Liver (tissue), 3 donors: Measurements from ENCODE around the gene ZCCHC17.
"Not testable (repeated sequence)": the region's sequence is repeated elsewhere in the genome, so short reads cannot be mapped to it uniquely, and the experiment has no call there.

ENCODE experiments used
- ATF3 ChIP-seq: IDR thresholded peaks from 2 replicates; pipeline ENCODE4 v1.6.1; 2016; ENCODE audit warnings: antibody characterized with exemption
- CTCF ChIP-seq: fragments of 150-350 bp; IDR thresholded peaks from 2 replicates; pipeline ENCODE4 v1.5.1; 2017; ENCODE audit warnings: improper control_type of control experiment, low read depth, low read length; ENCODE audit not compliant: missing input control
- FOXA1 ChIP-seq: IDR thresholded peaks from 2 replicates; pipeline ENCODE4 v1.6.1; 2016; ENCODE audit warnings: antibody characterized with exemption
- MAX ChIP-seq: IDR thresholded peaks from 2 replicates; pipeline ENCODE4 v1.6.1; 2016; ENCODE audit warnings: antibody characterized with exemption
- NR2F2 ChIP-seq: IDR thresholded peaks from 2 replicates; pipeline ENCODE4 v1.6.1; 2016; ENCODE audit warnings: antibody characterized with exemption
- RAD21 ChIP-seq, 2 donors: IDR thresholded peaks; 2 replicates each; pipeline ENCODE4 v1.6.1; 2016; ENCODE audit warnings: antibody characterized with exemption in 2 of 2, mild to moderate bottlenecking in 2 of 2
- RXRA ChIP-seq, 2 donors: IDR thresholded peaks; 2 replicates each; pipeline ENCODE4 v1.6.1; 2017 to 2018; ENCODE audit warnings: antibody characterized with exemption in 2 of 2, mild to moderate bottlenecking in 1 of 2
- YY1 ChIP-seq: IDR thresholded peaks from 2 replicates; pipeline ENCODE4 v1.6.1; 2016; ENCODE audit warnings: antibody characterized with exemption, mild to moderate bottlenecking
- donor health status: healthy.
- donor health status: healthy.

- not testable (repeated sequence) for TF ChIP-seq CTCF; RAD21 (IDR thresholded peaks at IDR 0.05); MAX; ATF3; RXRA (IDR thresholded peaks at IDR 0.05); YY1; NR2F2; FOXA1
Measured at GRCh38 chr1:31386576-31387243, 89.9 kb downstream of the ZCCHC17 start.
